WTC11 (cell line): ENCODE data around the gene ZEB2. TPM values are rescaled to one million over a fixed set of nuclear protein-coding genes. Genes with fewer than 3 reads are reported as not detected.

Experiments
- ATAC-seq: fragments of 200-7000 bp; cut with Tn5 transposase; 2 replicates; pipeline ENCODE4 v1.10.0; 2021; ENCODE audit warnings: mild to moderate bottlenecking, moderate library complexity
- CTCF ChIA-PET: fragments of 300-600 bp; sonication (Branson Sonifier 250); formaldehyde crosslinking; loops from one replicate; lab custom pipeline; 2021; ENCODE audit warnings: antibody characterized with exemption; lab: Charles Lee
- POLR2A ChIA-PET: fragments of 350-600 bp; sonication (Branson Sonifier 250); formaldehyde crosslinking; loops from one replicate; lab custom pipeline; 2021; ENCODE audit warnings: antibody characterized with exemption; lab: Charles Lee
- DNase-seq: peaks from one replicate; pipeline ENCODE4 v3.0.0; 2021; ENCODE audit warnings: low spot score
- H3K27ac Mint-ChIP-seq: 2 replicates; pipeline ENCODE4 v1.8.0; 2021; ENCODE audit warnings: mixed read lengths
- H3K27me3 Mint-ChIP-seq: 2 replicates; pipeline ENCODE4 v1.8.0; 2021; ENCODE audit warnings: low read depth, mild to moderate bottlenecking, moderate library complexity, mixed read lengths
- H3K36me3 Mint-ChIP-seq: 2 replicates; pipeline ENCODE4 v1.8.0; 2021; ENCODE audit warnings: mixed read lengths
- H3K4me1 Mint-ChIP-seq: 2 replicates; pipeline ENCODE4 v1.8.0; 2022; ENCODE audit warnings: mixed read lengths
- H3K4me3 Mint-ChIP-seq: 2 replicates; pipeline ENCODE4 v1.8.0; 2021; ENCODE audit warnings: mild to moderate bottlenecking, moderate library complexity, mixed read lengths
- H3K9me3 Mint-ChIP-seq: 2 replicates; pipeline ENCODE4 v1.8.0; 2021; ENCODE audit warnings: mixed read lengths
- ATF3 ChIP-seq: sonication (generic); formaldehyde crosslinking; conservative IDR thresholded peaks from 2 replicates; pipeline ENCODE4 v1.8.1; 2022; ENCODE audit warnings: mild to moderate bottlenecking, missing genetic modification reagents
- CREM ChIP-seq: sonication (generic); formaldehyde crosslinking; IDR thresholded peaks from 2 replicates; pipeline ENCODE4 v1.8.1; 2022; ENCODE audit warnings: mild to moderate bottlenecking, missing genetic modification reagents, moderate library complexity
- E2F4 ChIP-seq: sonication (generic); formaldehyde crosslinking; IDR thresholded peaks from 2 replicates; pipeline ENCODE4 v1.8.1; 2022; ENCODE audit warnings: low read depth, mild to moderate bottlenecking, moderate library complexity, missing genetic modification reagents, borderline replicate concordance
- ESRRA ChIP-seq: sonication (generic); formaldehyde crosslinking; IDR thresholded peaks from 2 replicates; pipeline ENCODE4 v1.8.1; 2022; ENCODE audit warnings: mild to moderate bottlenecking, missing genetic modification reagents, borderline replicate concordance
- FOXJ3 ChIP-seq: sonication (generic); formaldehyde crosslinking; IDR thresholded peaks from 2 replicates; pipeline ENCODE4 v1.9.0; 2021; ENCODE audit warnings: missing genetic modification reagents, mild to moderate bottlenecking, borderline replicate concordance
- FOXP1 ChIP-seq: sonication (generic); formaldehyde crosslinking; IDR thresholded peaks from 2 replicates; pipeline ENCODE4 v1.8.0; 2022; ENCODE audit warnings: missing genetic modification reagents, mild to moderate bottlenecking, moderate library complexity, borderline replicate concordance
- GRHL2 ChIP-seq: fragments of 250-450 bp; sonication (Bioruptor Pico); IDR thresholded peaks from 2 replicates; pipeline ENCODE4 v1.8.0; 2022; ENCODE audit warnings: mild to moderate bottlenecking, moderate library complexity; ENCODE audit not compliant: insufficient replicate concordance, severe bottlenecking
- IRF2 ChIP-seq: sonication (generic); formaldehyde crosslinking; IDR thresholded peaks from 2 replicates; pipeline ENCODE4 v1.8.0; 2022; ENCODE audit warnings: low read depth, missing genetic modification reagents, borderline replicate concordance
- KAT7 ChIP-seq: sonication (generic); formaldehyde crosslinking; IDR thresholded peaks from 2 replicates; pipeline ENCODE4 v1.8.1; 2023; ENCODE audit warnings: missing genetic modification reagents, mild to moderate bottlenecking, borderline replicate concordance
- NR1H2 ChIP-seq: sonication (generic); formaldehyde crosslinking; IDR thresholded peaks from 2 replicates; pipeline ENCODE4 v1.9.0; 2021; ENCODE audit warnings: mild to moderate bottlenecking, moderate library complexity, missing genetic modification reagents
- NR3C1 ChIP-seq: sonication (generic); formaldehyde crosslinking; conservative IDR thresholded peaks from 2 replicates; pipeline ENCODE4 v1.8.1; 2023; ENCODE audit warnings: low read depth, mild to moderate bottlenecking, missing genetic modification reagents
- OVOL2 ChIP-seq: fragments of 250-450 bp; sonication (Bioruptor Pico); IDR thresholded peaks from 2 replicates; pipeline ENCODE4 v1.9.0; 2021; ENCODE audit warnings: mild to moderate bottlenecking, borderline replicate concordance
- PRDM15 ChIP-seq: sonication (generic); formaldehyde crosslinking; IDR thresholded peaks from 2 replicates; pipeline ENCODE4 v1.8.0; 2022; ENCODE audit warnings: missing genetic modification reagents
- PREB ChIP-seq: sonication (generic); formaldehyde crosslinking; IDR thresholded peaks from 2 replicates; pipeline ENCODE4 v1.8.1; 2022; ENCODE audit warnings: mild to moderate bottlenecking, missing genetic modification reagents, moderate library complexity, borderline replicate concordance
- PRRX2 ChIP-seq: fragments of 250-450 bp; sonication (Bioruptor Pico); IDR thresholded peaks from 2 replicates; pipeline ENCODE4 v1.8.0; 2021; ENCODE audit warnings: mild to moderate bottlenecking
- SMAD3 ChIP-seq: sonication (generic); formaldehyde crosslinking; IDR thresholded peaks from 2 replicates; pipeline ENCODE4 v1.8.0; 2022; ENCODE audit warnings: missing genetic modification reagents, mild to moderate bottlenecking, borderline replicate concordance
- SOX15 ChIP-seq: fragments of 250-450 bp; sonication (Bioruptor Pico); IDR thresholded peaks from 2 replicates; pipeline ENCODE4 v1.9.0; 2021; ENCODE audit warnings: mild to moderate bottlenecking
- ZNF138 ChIP-seq: sonication (generic); formaldehyde crosslinking; conservative IDR thresholded peaks from 2 replicates; pipeline ENCODE4 v1.8.1; 2022; ENCODE audit warnings: mild to moderate bottlenecking, moderate library complexity, missing genetic modification reagents
- ZNF219 ChIP-seq: sonication (generic); formaldehyde crosslinking; IDR thresholded peaks from 2 replicates; pipeline ENCODE4 v1.8.0; 2023; ENCODE audit warnings: missing genetic modification reagents, mild to moderate bottlenecking, borderline replicate concordance
- ZNF232 ChIP-seq: sonication (generic); formaldehyde crosslinking; IDR thresholded peaks from 2 replicates; pipeline ENCODE4 v1.8.0; 2022; ENCODE audit warnings: mild to moderate bottlenecking, missing genetic modification reagents
- ZNF263 ChIP-seq: sonication (generic); formaldehyde crosslinking; IDR thresholded peaks from 2 replicates; pipeline ENCODE4 v1.8.1; 2022; ENCODE audit warnings: low read depth, mild to moderate bottlenecking, moderate library complexity, missing genetic modification reagents
- ZNF532 ChIP-seq: fragments of 250-450 bp; sonication (Bioruptor Pico); IDR thresholded peaks from 2 replicates; pipeline ENCODE4 v1.9.0; 2021; ENCODE audit warnings: mild to moderate bottlenecking, borderline replicate concordance
- total RNA-seq: library from RNA; stranded (reverse); gene quantifications from 3 replicates; pipeline ENCODE4 v1.2.3, GENCODE V29; 2021

Gene ZEB2
- total RNA-seq, 1 experiment from 2014 or later: 0.42 TPM

- no peaks in the 10 kb centered on the region for H3K9me3 Mint-ChIP-seq
- TF ChIP-seq E2F4 (no peak), PRDM15 (CRISPR knock-in tag) (no peak), IRF2 (CRISPR knock-in tag) (no peak), KAT7 (CRISPR knock-in tag) (no peak), NR1H2 (CRISPR knock-in tag) (no peak), FOXJ3 (CRISPR knock-in tag) (no peak), ESRRA (CRISPR knock-in tag) (no peak), PREB (CRISPR knock-in tag) (no peak), PRRX2 (CRISPR knock-in tag) (no peak), ZNF232 (CRISPR knock-in tag) (no peak), OVOL2 (no peak), SOX15 (CRISPR knock-in tag) (no peak), SMAD3 (CRISPR knock-in tag) (no peak), NR3C1 (CRISPR knock-in tag) (no peak)
- H3K4me1 Mint-ChIP-seq: peaks cover 63% of the 10 kb centered on the region
- H3K27me3 Mint-ChIP-seq: peaks cover 26% of the 10 kb centered on the region
- ChIA-PET CTCF (no interaction called here), POLR2A (no interaction called here)
- no peak for ATAC-seq
- no peak overlapping the region for H3K4me3 Mint-ChIP-seq
- DNase-seq: no peak
- H3K27ac Mint-ChIP-seq: no peak overlapping the region
- H3K36me3 Mint-ChIP-seq: no peaks in the 10 kb centered on the region
Observed at GRCh38 chr2:144505245-144505831, 14.6 kb downstream of the ZEB2 start.

- ChIA-PET POLR2A (no interaction called here), CTCF (interaction anchor here (0.7 to 2.6 kb wide), 10 partner anchors 11 to 652 kb away, joined by 3 to 20 read pairs (median 4); no protein-coding TSS in a partner anchor)
- peaks cover 20% of the 10 kb centered on the region for H3K27me3 Mint-ChIP-seq
- no peak overlapping the region for H3K4me3 Mint-ChIP-seq
- H3K36me3 Mint-ChIP-seq: no peaks in the 10 kb centered on the region
- TF ChIP-seq ATF3 (CRISPR knock-in tag) (no peak), ZNF138 (CRISPR knock-in tag) (no peak), CREM (CRISPR knock-in tag) (no peak), KAT7 (CRISPR knock-in tag) (no peak), SMAD3 (CRISPR knock-in tag) (no peak), E2F4 (no peak), ZNF219 (CRISPR knock-in tag) (no peak), FOXP1 (CRISPR knock-in tag) (no peak), GRHL2 (no peak), ZNF263 (CRISPR knock-in tag) (no peak), ZNF532 (no peak)
- H3K27ac Mint-ChIP-seq: no peak overlapping the region
- peaks cover 62% of the 10 kb centered on the region for H3K4me1 Mint-ChIP-seq
- ATAC-seq (peak; percentile 95), DNase-seq (no peak)
- no peaks in the 10 kb centered on the region for H3K9me3 Mint-ChIP-seq
Observed at GRCh38 chr2:144504218-144504641, 15.7 kb downstream of the ZEB2 start.
